ENCODE measurements around the gene CDH13. TPM values are rescaled to one million over a fixed set of nuclear protein-coding genes. Genes with fewer than 3 reads are reported as not detected.

Gene CDH13
- total and polyA plus RNA-seq, 10 of the 15 experiments (the other 5 are each of a cell fraction or from before 2014, with no cell fraction given): under 0.01 to 0.05 TPM; not detected in 8

DNA sequence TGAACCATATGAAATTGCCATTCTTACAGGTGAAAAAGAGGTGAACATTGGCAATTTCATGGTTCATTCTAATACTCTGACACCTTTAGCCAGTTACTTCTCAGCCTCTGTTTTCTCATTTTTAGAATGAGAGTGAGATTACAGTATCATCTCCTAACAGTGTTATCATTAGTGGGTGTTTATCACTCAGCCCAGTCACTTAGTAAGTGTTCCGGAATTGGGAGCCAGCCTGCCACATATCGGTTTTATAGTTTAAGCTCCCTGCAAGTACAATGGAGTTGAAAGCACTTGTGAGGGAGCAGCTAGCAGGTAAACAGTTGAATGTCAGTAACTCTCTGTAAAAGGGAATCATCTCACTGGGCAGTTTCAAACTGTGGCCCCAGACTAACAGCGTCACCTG is 597.9 kb downstream of the CDH13 start (continued):
- TF ChIP-seq, protein P1, sequence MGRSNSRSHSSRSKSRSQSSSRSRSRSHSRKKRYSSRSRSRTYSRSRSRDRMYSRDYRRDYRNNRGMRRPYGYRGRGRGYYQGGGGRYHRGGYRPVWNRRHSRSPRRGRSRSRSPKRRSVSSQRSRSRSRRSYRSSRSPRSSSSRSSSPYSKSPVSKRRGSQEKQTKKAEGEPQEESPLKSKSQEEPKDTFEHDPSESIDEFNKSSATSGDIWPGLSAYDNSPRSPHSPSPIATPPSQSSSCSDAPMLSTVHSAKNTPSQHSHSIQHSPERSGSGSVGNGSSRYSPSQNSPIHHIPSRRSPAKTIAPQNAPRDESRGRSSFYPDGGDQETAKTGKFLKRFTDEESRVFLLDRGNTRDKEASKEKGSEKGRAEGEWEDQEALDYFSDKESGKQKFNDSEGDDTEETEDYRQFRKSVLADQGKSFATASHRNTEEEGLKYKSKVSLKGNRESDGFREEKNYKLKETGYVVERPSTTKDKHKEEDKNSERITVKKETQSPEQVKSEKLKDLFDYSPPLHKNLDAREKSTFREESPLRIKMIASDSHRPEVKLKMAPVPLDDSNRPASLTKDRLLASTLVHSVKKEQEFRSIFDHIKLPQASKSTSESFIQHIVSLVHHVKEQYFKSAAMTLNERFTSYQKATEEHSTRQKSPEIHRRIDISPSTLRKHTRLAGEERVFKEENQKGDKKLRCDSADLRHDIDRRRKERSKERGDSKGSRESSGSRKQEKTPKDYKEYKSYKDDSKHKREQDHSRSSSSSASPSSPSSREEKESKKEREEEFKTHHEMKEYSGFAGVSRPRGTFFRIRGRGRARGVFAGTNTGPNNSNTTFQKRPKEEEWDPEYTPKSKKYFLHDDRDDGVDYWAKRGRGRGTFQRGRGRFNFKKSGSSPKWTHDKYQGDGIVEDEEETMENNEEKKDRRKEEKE (IDR thresholded peaks at IDR 0.05): no peak
- TF ChIP-seq TBL1XR1 (IDR thresholded peaks at IDR 0.05; ENCODE audit: low read depth, low read length) (no peak), CTCF (IDR thresholded peaks at IDR 0.05 in 2 of 3, conservative IDR thresholded peaks at IDR 0.05 in 1 of 3; ENCODE audit: control insufficient read depth in 2 of 3, extremely low read depth in 1 of 3, insufficient read depth in 1 of 3, low read depth in 3 of 3, low read length in 3 of 3) (no peak), ZNF217 (IDR thresholded peaks at IDR 0.05) (no peak)

GRCh38 chr16:83227336-83227735 is 600.6 kb downstream of the CDH13 start:
- no TSS peak for BruUV-seq (replicated peaks)
- DNase-seq (ENCODE audit: low read depth, low spot score) (no peak), ATAC-seq (no peak), FAIRE-seq (no peak)
- Histone ChIP-seq H3K9ac (ENCODE audit: control insufficient read depth, insufficient read depth, low read length) (no peak overlapping the region), H4K20me1 (ENCODE audit: control insufficient read depth, insufficient read depth) (no peaks in the 10 kb centered on the region), H3K4me3 (no peak overlapping the region), H3K79me2 (ENCODE audit: control insufficient read depth, insufficient read depth, low read length) (no peaks in the 10 kb centered on the region), H3K4me1 (ENCODE audit: control insufficient read depth, insufficient read depth, low read length) (no peaks in the 10 kb centered on the region), H3K36me3 (ENCODE audit: control insufficient read depth in 2 of 2, insufficient read depth in 2 of 2, low read length in 1 of 2) (no peaks in the 10 kb centered on the region), H3K9me3 (replicated peaks; ENCODE audit: control insufficient read depth, insufficient read depth, low read length) (no peaks in the 10 kb centered on the region), H2AFZ (ENCODE audit: control insufficient read depth, low read depth, low read length) (no peak overlapping the region), H3K27me3 (replicated peaks in 1 of 2; ENCODE audit: control insufficient read depth in 2 of 2, insufficient read depth in 2 of 2, low read length in 1 of 2) (no peaks in the 10 kb centered on the region; a peak in 2 of 4 replicates), H3K27ac (ENCODE audit: control insufficient read depth, insufficient read depth) (no peak overlapping the region), H3K4me2 (ENCODE audit: control insufficient read depth, insufficient read depth) (no peak overlapping the region)
- POLR2A ChIA-PET: no interaction called here
- CTCF ChIA-PET: no interaction called here
- intact Hi-C loops (cut with micrococcal nuclease; ENCODE audit: unreplicated experiment): no loop called here
- in situ Hi-C loops (cut with MboI): no loop called here
- SMC1A ChIA-PET (ENCODE audit: uncharacterized antibody, unreplicated experiment): no interaction called here
- 45% methylated on average over 5 of the region's 6 CpGs for WGBS (ENCODE audit: insufficient coverage, insufficient replicate concordance, low lambda C conversion rate, missing lambda C conversion rate)
- RAD21 ChIA-PET (ENCODE audit: unreplicated experiment): no interaction called here
- TF ChIP-seq TCF7 (IDR thresholded peaks at IDR 0.05; ENCODE audit: borderline replicate concordance) (no peak), IKZF1 (conservative IDR thresholded peaks at IDR 0.05) (no peak), FOXM1 (IDR thresholded peaks at IDR 0.05; ENCODE audit: low read depth, low read length) (no peak)
- TF ChIP-seq, protein P2, sequence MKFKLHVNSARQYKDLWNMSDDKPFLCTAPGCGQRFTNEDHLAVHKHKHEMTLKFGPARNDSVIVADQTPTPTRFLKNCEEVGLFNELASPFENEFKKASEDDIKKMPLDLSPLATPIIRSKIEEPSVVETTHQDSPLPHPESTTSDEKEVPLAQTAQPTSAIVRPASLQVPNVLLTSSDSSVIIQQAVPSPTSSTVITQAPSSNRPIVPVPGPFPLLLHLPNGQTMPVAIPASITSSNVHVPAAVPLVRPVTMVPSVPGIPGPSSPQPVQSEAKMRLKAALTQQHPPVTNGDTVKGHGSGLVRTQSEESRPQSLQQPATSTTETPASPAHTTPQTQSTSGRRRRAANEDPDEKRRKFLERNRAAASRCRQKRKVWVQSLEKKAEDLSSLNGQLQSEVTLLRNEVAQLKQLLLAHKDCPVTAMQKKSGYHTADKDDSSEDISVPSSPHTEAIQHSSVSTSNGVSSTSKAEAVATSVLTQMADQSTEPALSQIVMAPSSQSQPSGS (IDR thresholded peaks at IDR 0.05; ENCODE audit: low read length): no peak
